ENCODE results near the gene UNG.

- TF ChIP-seq, protein P1, sequence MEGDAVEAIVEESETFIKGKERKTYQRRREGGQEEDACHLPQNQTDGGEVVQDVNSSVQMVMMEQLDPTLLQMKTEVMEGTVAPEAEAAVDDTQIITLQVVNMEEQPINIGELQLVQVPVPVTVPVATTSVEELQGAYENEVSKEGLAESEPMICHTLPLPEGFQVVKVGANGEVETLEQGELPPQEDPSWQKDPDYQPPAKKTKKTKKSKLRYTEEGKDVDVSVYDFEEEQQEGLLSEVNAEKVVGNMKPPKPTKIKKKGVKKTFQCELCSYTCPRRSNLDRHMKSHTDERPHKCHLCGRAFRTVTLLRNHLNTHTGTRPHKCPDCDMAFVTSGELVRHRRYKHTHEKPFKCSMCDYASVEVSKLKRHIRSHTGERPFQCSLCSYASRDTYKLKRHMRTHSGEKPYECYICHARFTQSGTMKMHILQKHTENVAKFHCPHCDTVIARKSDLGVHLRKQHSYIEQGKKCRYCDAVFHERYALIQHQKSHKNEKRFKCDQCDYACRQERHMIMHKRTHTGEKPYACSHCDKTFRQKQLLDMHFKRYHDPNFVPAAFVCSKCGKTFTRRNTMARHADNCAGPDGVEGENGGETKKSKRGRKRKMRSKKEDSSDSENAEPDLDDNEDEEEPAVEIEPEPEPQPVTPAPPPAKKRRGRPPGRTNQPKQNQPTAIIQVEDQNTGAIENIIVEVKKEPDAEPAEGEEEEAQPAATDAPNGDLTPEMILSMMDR (IDR thresholded peaks at IDR 0.05) = no peak
- no peak for TF ChIP-seq POLR2A (IDR thresholded peaks at IDR 0.05)
Observed at GRCh38 chr12:109156586-109156985, 59.2 kb downstream of the UNG start.
